WTC11 (cell line): ENCODE measurements around the gene SCAND1. TPM values are rescaled to one million over a fixed set of nuclear protein-coding genes. Genes with fewer than 3 reads are reported as not detected.

Source experiments
- ATAC-seq: fragments of 200-7000 bp; cut with Tn5 transposase; 2 replicates; pipeline ENCODE4 v1.10.0; 2021; ENCODE audit warnings: mild to moderate bottlenecking, moderate library complexity
- CTCF ChIA-PET: fragments of 300-600 bp; sonication (Branson Sonifier 250); formaldehyde crosslinking; loops from one replicate; lab custom pipeline; 2021; ENCODE audit warnings: antibody characterized with exemption; lab: Charles Lee
- POLR2A ChIA-PET: fragments of 350-600 bp; sonication (Branson Sonifier 250); formaldehyde crosslinking; loops from one replicate; lab custom pipeline; 2021; ENCODE audit warnings: antibody characterized with exemption; lab: Charles Lee
- DNase-seq: peaks from one replicate; pipeline ENCODE4 v3.0.0; 2021; ENCODE audit warnings: low spot score
- H3K27ac Mint-ChIP-seq: 2 replicates; pipeline ENCODE4 v1.8.0; 2021; ENCODE audit warnings: mixed read lengths
- H3K27me3 Mint-ChIP-seq: 2 replicates; pipeline ENCODE4 v1.8.0; 2021; ENCODE audit warnings: low read depth, mild to moderate bottlenecking, moderate library complexity, mixed read lengths
- H3K36me3 Mint-ChIP-seq: 2 replicates; pipeline ENCODE4 v1.8.0; 2021; ENCODE audit warnings: mixed read lengths
- H3K4me1 Mint-ChIP-seq: 2 replicates; pipeline ENCODE4 v1.8.0; 2022; ENCODE audit warnings: mixed read lengths
- H3K4me3 Mint-ChIP-seq: 2 replicates; pipeline ENCODE4 v1.8.0; 2021; ENCODE audit warnings: mild to moderate bottlenecking, moderate library complexity, mixed read lengths
- H3K9me3 Mint-ChIP-seq: 2 replicates; pipeline ENCODE4 v1.8.0; 2021; ENCODE audit warnings: mixed read lengths
- ARID4B ChIP-seq: sonication (generic); formaldehyde crosslinking; IDR thresholded peaks from 2 replicates; pipeline ENCODE4 v1.8.0; 2023; ENCODE audit warnings: missing genetic modification reagents, mild to moderate bottlenecking, borderline replicate concordance
- CDX4 ChIP-seq: fragments of 250-450 bp; sonication (Bioruptor Pico); IDR thresholded peaks from 2 replicates; pipeline ENCODE4 v1.9.0; 2021; ENCODE audit warnings: moderate library complexity, mild to moderate bottlenecking, inconsistent platforms, borderline replicate concordance
- E2F1 ChIP-seq: sonication (generic); formaldehyde crosslinking; IDR thresholded peaks from 2 replicates; pipeline ENCODE4 v1.8.0; 2022; ENCODE audit warnings: mild to moderate bottlenecking, missing genetic modification reagents
- EMX1 ChIP-seq: fragments of 250-450 bp; sonication (Bioruptor Pico); IDR thresholded peaks from 2 replicates; pipeline ENCODE4 v1.8.0; 2021; ENCODE audit warnings: mild to moderate bottlenecking
- ETV6 ChIP-seq: sonication (generic); formaldehyde crosslinking; IDR thresholded peaks from 2 replicates; pipeline ENCODE4 v1.8.1; 2022; ENCODE audit warnings: mild to moderate bottlenecking, missing genetic modification reagents
- FOXP1 ChIP-seq: sonication (generic); formaldehyde crosslinking; IDR thresholded peaks from 2 replicates; pipeline ENCODE4 v1.8.0; 2022; ENCODE audit warnings: missing genetic modification reagents, mild to moderate bottlenecking, moderate library complexity, borderline replicate concordance
- MLX ChIP-seq: sonication (generic); formaldehyde crosslinking; IDR thresholded peaks from 2 replicates; pipeline ENCODE4 v1.8.1; 2023; ENCODE audit warnings: mild to moderate bottlenecking, missing genetic modification reagents, moderate library complexity
- MYBL2 ChIP-seq: sonication (generic); formaldehyde crosslinking; IDR thresholded peaks from 2 replicates; pipeline ENCODE4 v1.8.1; 2023; ENCODE audit warnings: mild to moderate bottlenecking, moderate library complexity, missing genetic modification reagents
- OVOL2 ChIP-seq: fragments of 250-450 bp; sonication (Bioruptor Pico); IDR thresholded peaks from 2 replicates; pipeline ENCODE4 v1.9.0; 2021; ENCODE audit warnings: mild to moderate bottlenecking, borderline replicate concordance
- PRRX2 ChIP-seq: fragments of 250-450 bp; sonication (Bioruptor Pico); IDR thresholded peaks from 2 replicates; pipeline ENCODE4 v1.8.0; 2021; ENCODE audit warnings: mild to moderate bottlenecking
- RORB ChIP-seq: fragments of 250-450 bp; sonication (Bioruptor Pico); IDR thresholded peaks from 2 replicates; pipeline ENCODE4 v1.9.0; 2021; ENCODE audit warnings: mild to moderate bottlenecking
- SMAD4 ChIP-seq: sonication (generic); formaldehyde crosslinking; IDR thresholded peaks from 2 replicates; pipeline ENCODE4 v1.8.0; 2022; ENCODE audit warnings: mild to moderate bottlenecking, missing genetic modification reagents
- TCF7 ChIP-seq: sonication (generic); formaldehyde crosslinking; IDR thresholded peaks from 2 replicates; pipeline ENCODE4 v1.8.0; 2022; ENCODE audit warnings: mild to moderate bottlenecking, low read depth, missing genetic modification reagents, moderate library complexity
- USF2 ChIP-seq: sonication (generic); formaldehyde crosslinking; IDR thresholded peaks from 2 replicates; pipeline ENCODE4 v1.8.1; 2023; ENCODE audit warnings: mild to moderate bottlenecking, missing genetic modification reagents, moderate library complexity
- ZNF317 ChIP-seq: sonication (generic); formaldehyde crosslinking; IDR thresholded peaks from 2 replicates; pipeline ENCODE4 v1.8.1; 2023; ENCODE audit warnings: low read depth, mild to moderate bottlenecking, moderate library complexity, missing genetic modification reagents, borderline replicate concordance
- ZNF425 ChIP-seq: fragments of 250-450 bp; sonication (Bioruptor Pico); conservative IDR thresholded peaks from 2 replicates; pipeline ENCODE4 v1.9.0; 2021; ENCODE audit warnings: mild to moderate bottlenecking
- total RNA-seq: library from RNA; stranded (reverse); gene quantifications from 3 replicates; pipeline ENCODE4 v1.2.3, GENCODE V29; 2021
- TF ChIP-seq, protein P1 (sequence below): sonication (generic); formaldehyde crosslinking; IDR thresholded peaks from 2 replicates; pipeline ENCODE4 v1.8.1; 2022; ENCODE audit warnings: missing genetic modification reagents, borderline replicate concordance
- TF ChIP-seq, protein P2 (sequence below): sonication (generic); formaldehyde crosslinking; IDR thresholded peaks from 2 replicates; pipeline ENCODE4 v1.8.1; 2022; ENCODE audit warnings: low read depth, missing genetic modification reagents, borderline replicate concordance
- TF ChIP-seq, protein P3 (sequence below): sonication (generic); formaldehyde crosslinking; IDR thresholded peaks from 2 replicates; pipeline ENCODE4 v1.8.1; 2023; ENCODE audit warnings: mild to moderate bottlenecking, missing genetic modification reagents

SCAND1 gene
- total RNA-seq, 1 experiment from 2014 or later = 103 TPM

- CTCF ChIA-PET = interaction anchor here (1.4 to 4.6 kb wide), 11 partner anchors 9 to 447 kb away, joined by 3 to 103 read pairs (median 14); partner anchors contain the start of gene ERGIC3
- H3K36me3 Mint-ChIP-seq = peaks cover 13% of the 10 kb centered on the region
- H3K9me3 Mint-ChIP-seq = no peaks in the 10 kb centered on the region
- DNase-seq (no peak), ATAC-seq (no peak)
- POLR2A ChIA-PET = interaction anchor here (1.9 to 2.4 kb wide), 2 partner anchors 210 to 498 kb away, joined by 10 to 30 read pairs; partner anchors contain the start of genes CEP250 and RBM39
- H3K27me3 Mint-ChIP-seq = no peaks in the 10 kb centered on the region
- peaks cover 10% of the 10 kb centered on the region for H3K4me1 Mint-ChIP-seq
- peak overlapping the region; percentile 98 for H3K4me3 Mint-ChIP-seq
- H3K27ac Mint-ChIP-seq = peak overlapping the region; percentile 93
- TF ChIP-seq RORB (CRISPR knock-in tag) (no peak), SMAD4 (CRISPR knock-in tag) (no peak), EMX1 (CRISPR knock-in tag) (no peak), E2F1 (no peak), PRRX2 (CRISPR knock-in tag) (no peak), ETV6 (no peak), FOXP1 (no peak), MLX (no peak), ZNF317 (CRISPR knock-in tag) (no peak), TCF7 (CRISPR knock-in tag) (no peak), CDX4 (no peak), MYBL2 (no peak), USF2 (no peak), ZNF425 (CRISPR knock-in tag) (no peak), OVOL2 (CRISPR knock-in tag) (no peak), ARID4B (CRISPR knock-in tag) (no peak)
- TF ChIP-seq, protein P1, sequence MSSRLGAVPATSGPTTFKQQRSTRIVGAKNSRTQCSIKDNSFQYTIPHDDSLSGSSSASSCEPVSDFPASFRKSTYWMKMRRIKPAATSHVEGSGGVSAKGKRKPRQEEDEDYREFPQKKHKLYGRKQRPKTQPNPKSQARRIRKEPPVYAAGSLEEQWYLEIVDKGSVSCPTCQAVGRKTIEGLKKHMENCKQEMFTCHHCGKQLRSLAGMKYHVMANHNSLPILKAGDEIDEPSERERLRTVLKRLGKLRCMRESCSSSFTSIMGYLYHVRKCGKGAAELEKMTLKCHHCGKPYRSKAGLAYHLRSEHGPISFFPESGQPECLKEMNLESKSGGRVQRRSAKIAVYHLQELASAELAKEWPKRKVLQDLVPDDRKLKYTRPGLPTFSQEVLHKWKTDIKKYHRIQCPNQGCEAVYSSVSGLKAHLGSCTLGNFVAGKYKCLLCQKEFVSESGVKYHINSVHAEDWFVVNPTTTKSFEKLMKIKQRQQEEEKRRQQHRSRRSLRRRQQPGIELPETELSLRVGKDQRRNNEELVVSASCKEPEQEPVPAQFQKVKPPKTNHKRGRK (CRISPR knock-in tag) = no peak
- TF ChIP-seq, protein P2, sequence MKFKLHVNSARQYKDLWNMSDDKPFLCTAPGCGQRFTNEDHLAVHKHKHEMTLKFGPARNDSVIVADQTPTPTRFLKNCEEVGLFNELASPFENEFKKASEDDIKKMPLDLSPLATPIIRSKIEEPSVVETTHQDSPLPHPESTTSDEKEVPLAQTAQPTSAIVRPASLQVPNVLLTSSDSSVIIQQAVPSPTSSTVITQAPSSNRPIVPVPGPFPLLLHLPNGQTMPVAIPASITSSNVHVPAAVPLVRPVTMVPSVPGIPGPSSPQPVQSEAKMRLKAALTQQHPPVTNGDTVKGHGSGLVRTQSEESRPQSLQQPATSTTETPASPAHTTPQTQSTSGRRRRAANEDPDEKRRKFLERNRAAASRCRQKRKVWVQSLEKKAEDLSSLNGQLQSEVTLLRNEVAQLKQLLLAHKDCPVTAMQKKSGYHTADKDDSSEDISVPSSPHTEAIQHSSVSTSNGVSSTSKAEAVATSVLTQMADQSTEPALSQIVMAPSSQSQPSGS (CRISPR knock-in tag) = no peak
- TF ChIP-seq, protein P3, sequence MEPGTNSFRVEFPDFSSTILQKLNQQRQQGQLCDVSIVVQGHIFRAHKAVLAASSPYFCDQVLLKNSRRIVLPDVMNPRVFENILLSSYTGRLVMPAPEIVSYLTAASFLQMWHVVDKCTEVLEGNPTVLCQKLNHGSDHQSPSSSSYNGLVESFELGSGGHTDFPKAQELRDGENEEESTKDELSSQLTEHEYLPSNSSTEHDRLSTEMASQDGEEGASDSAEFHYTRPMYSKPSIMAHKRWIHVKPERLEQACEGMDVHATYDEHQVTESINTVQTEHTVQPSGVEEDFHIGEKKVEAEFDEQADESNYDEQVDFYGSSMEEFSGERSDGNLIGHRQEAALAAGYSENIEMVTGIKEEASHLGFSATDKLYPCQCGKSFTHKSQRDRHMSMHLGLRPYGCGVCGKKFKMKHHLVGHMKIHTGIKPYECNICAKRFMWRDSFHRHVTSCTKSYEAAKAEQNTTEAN (CRISPR knock-in tag) = no peak
These were observed 1.6 kb downstream of the SCAND1 start for GRCh38 chr20:35952480-35953386.
